IMR-90 (cell line): ENCODE results near the gene MAGI1.
A peak's percentile ranks its signal among the peaks of the same experiment; 100 is the strongest.

Experiments used
- CEBPB ChIP-seq: IDR thresholded peaks from 2 replicates; pipeline ENCODE4 v1.6.1; 2012; ENCODE audit warnings: low read depth, low read length, improper control_type of control experiment
- CTCF ChIP-seq: conservative IDR thresholded peaks from 2 replicates; pipeline ENCODE4 v1.5.1; 2012; ENCODE audit warnings: mild to moderate bottlenecking, low read depth, low read length, improper control_type of control experiment
- ELK1 ChIP-seq: fragments of 150-350 bp; IDR thresholded peaks from 2 replicates; pipeline ENCODE4 v1.6.1; 2016; ENCODE audit warnings: low read depth, mild to moderate bottlenecking, low read length, moderate library complexity, borderline replicate concordance
- FOS ChIP-seq: fragments of 150-350 bp; IDR thresholded peaks from 2 replicates; pipeline ENCODE4 v1.6.1; 2016; ENCODE audit warnings: low read depth, low read length
- MAFK ChIP-seq: IDR thresholded peaks from 2 replicates; pipeline ENCODE4 v1.6.1; 2012; ENCODE audit warnings: low read depth, low read length, improper control_type of control experiment
- MXI1 ChIP-seq: IDR thresholded peaks from 2 replicates; pipeline ENCODE4 v1.6.1; 2012; ENCODE audit warnings: low read depth, mild to moderate bottlenecking, low read length, moderate library complexity, borderline replicate concordance
- NFE2L2 ChIP-seq: fragments of 150-350 bp; IDR thresholded peaks from 2 replicates; pipeline ENCODE4 v1.6.1; 2016; ENCODE audit warnings: low read depth, mild to moderate bottlenecking, low read length
- POLR2A ChIP-seq: IDR thresholded peaks from 2 replicates; pipeline ENCODE4 v1.6.1; 2012; ENCODE audit warnings: mild to moderate bottlenecking, low read depth, low read length
- RAD21 ChIP-seq: IDR thresholded peaks from 2 replicates; pipeline ENCODE4 v1.6.1; 2012; ENCODE audit warnings: low read length, improper control_type of control experiment
- RCOR1 ChIP-seq: IDR thresholded peaks from 2 replicates; pipeline ENCODE4 v1.6.1; 2012; ENCODE audit warnings: mild to moderate bottlenecking, low read length, improper control_type of control experiment; ENCODE audit not compliant: insufficient replicate concordance
- RFX5 ChIP-seq: IDR thresholded peaks from 2 replicates; pipeline ENCODE4 v1.8.0; 2012; ENCODE audit warnings: low read depth, mild to moderate bottlenecking, low read length, moderate library complexity
- SMC3 ChIP-seq: fragments of 150-350 bp; IDR thresholded peaks from 2 replicates; pipeline ENCODE4 v1.6.1; 2016; ENCODE audit warnings: low read depth, mild to moderate bottlenecking, antibody characterized with exemption, low read length, moderate library complexity
- TF ChIP-seq, protein P1 (sequence below): fragments of 150-350 bp; IDR thresholded peaks from 2 replicates; pipeline ENCODE4 v1.6.1; 2017; ENCODE audit warnings: mild to moderate bottlenecking, antibody characterized with exemption, low read length, low read depth

DNA sequence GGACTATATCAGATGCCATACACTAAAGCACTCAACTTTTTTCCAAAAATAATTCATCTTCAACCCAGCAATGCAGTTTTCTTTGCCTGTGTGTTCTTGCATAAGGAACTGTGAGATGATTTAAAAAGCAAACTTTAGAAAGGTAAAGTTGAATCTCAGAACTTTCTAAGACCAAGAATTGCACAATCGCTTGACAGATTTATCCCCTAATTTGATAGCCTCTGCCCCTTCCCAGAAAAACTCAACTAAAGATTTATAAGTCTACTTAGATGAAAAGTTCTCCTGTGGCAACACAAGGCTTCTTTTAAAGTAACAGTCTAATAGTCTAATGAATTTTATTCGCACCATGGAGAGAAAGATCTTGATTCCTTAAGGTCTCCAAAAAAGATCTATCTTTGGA is 259.3 kb downstream of the MAGI1 start:
- no peak for TF ChIP-seq RFX5
- no peak for TF ChIP-seq CTCF
- no peak for TF ChIP-seq SMC3
- TF ChIP-seq POLR2A = no peak
- TF ChIP-seq RAD21 = no peak
- no peak for TF ChIP-seq FOS
- no peak for TF ChIP-seq ELK1
- TF ChIP-seq, protein P1, sequence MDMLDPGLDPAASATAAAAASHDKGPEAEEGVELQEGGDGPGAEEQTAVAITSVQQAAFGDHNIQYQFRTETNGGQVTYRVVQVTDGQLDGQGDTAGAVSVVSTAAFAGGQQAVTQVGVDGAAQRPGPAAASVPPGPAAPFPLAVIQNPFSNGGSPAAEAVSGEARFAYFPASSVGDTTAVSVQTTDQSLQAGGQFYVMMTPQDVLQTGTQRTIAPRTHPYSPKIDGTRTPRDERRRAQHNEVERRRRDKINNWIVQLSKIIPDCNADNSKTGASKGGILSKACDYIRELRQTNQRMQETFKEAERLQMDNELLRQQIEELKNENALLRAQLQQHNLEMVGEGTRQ = no peak
- no peak for TF ChIP-seq MXI1
- peak; percentile 75 for TF ChIP-seq CEBPB
- no peak for TF ChIP-seq NFE2L2
- TF ChIP-seq RCOR1 = no peak
- no peak for TF ChIP-seq MAFK
